ENCODE data around the gene OR2B3.

The OR2B3 gene

GRCh38 chr6:29099190-29099589 is 12.1 kb upstream of the OR2B3 start, which contains the start of gene OR2J1:
OR2J1 (plus strand) TSS chr6:29099490; CDS start chr6:29100943, 1,453 bp downstream.
- DNase-seq (ENCODE audit: low read depth): no peak
- TF ChIP-seq CTCF (conservative IDR thresholded peaks at IDR 0.05; ENCODE audit: control insufficient read depth, insufficient read depth, low read depth, low read length): no peak
- no peak within 1 kb of the TSS for H3K4me3 ChIP-seq (ENCODE audit: control insufficient read depth, low read depth, low read length)

GRCh38 chr6:29097803-29098202 is 10.7 kb upstream of the OR2B3 start:
- no peak for TF ChIP-seq CTCF (conservative IDR thresholded peaks at IDR 0.05; ENCODE audit: control insufficient read depth, insufficient read depth, low read depth, low read length)

GRCh38 chr6:29092957-29093356 is 5.8 kb upstream of the OR2B3 start:
- TF ChIP-seq CTCF (conservative IDR thresholded peaks at IDR 0.05; ENCODE audit: control insufficient read depth, insufficient read depth, low read depth, low read length): no peak
- DNase-seq (ENCODE audit: low read depth): no peak
- H3K4me3 ChIP-seq (ENCODE audit: control insufficient read depth, low read depth, low read length): no peak overlapping the region

More at GRCh38 chr6:29097803-29098202, 10.7 kb upstream of the OR2B3 start:
- no peak overlapping the region for H3K4me3 ChIP-seq (ENCODE audit: control insufficient read depth, low read depth, low read length)
- no peak for DNase-seq (ENCODE audit: low read depth)

- TF ChIP-seq CTCF (conservative IDR thresholded peaks at IDR 0.05; ENCODE audit: control insufficient read depth, insufficient read depth, low read depth, low read length): no peak
- no peak for DNase-seq (ENCODE audit: low read depth)
- H3K4me3 ChIP-seq (ENCODE audit: control insufficient read depth, low read depth, low read length): no peak overlapping the region
Measured at GRCh38 chr6:29082457-29082856, 4.7 kb downstream of the OR2B3 start.

GRCh38 chr6:29081312-29081711 is 5.8 kb downstream of the OR2B3 start:
- no peak for TF ChIP-seq CTCF (conservative IDR thresholded peaks at IDR 0.05; ENCODE audit: control insufficient read depth, insufficient read depth, low read depth, low read length)
- no peak overlapping the region for H3K4me3 ChIP-seq (ENCODE audit: control insufficient read depth, low read depth, low read length)
- DNase-seq (ENCODE audit: low read depth): no peak

- DNase-seq (ENCODE audit: low read depth): no peak
Measured at GRCh38 chr6:29079203-29079602, 7.9 kb downstream of the OR2B3 start.

More at GRCh38 chr6:29079203-29079602, 7.9 kb downstream of the OR2B3 start:
- TF ChIP-seq CTCF (conservative IDR thresholded peaks at IDR 0.05; ENCODE audit: control insufficient read depth, insufficient read depth, low read depth, low read length): no peak
- no peak overlapping the region for H3K4me3 ChIP-seq (ENCODE audit: control insufficient read depth, low read depth, low read length)

Measured in fibroblast of mammary gland (primary cell).